HEK293T (cell line): ENCODE measurements around the gene NKX1-1.

Experiments
- CTCF ChIA-PET: fragments of 350-600 bp; formaldehyde crosslinking; extraction: SDS; loops from one replicate; lab custom pipeline; 2021; ENCODE audit warnings: antibody characterized with exemption, inconsistent platforms; lab: Yijun Ruan, JAX
- POLR2A ChIA-PET: fragments of 350-600 bp; formaldehyde crosslinking; extraction: SDS; loops from one replicate; lab custom pipeline; 2020; ENCODE audit warnings: antibody characterized with exemption, inconsistent platforms; lab: Yijun Ruan, JAX
- DNase-seq: peaks from one replicate; pipeline ENCODE4 v3.0.0; 2012; ENCODE audit warnings: mixed read lengths; ENCODE audit errors: extremely low spot score
- ARNT ChIP-seq: fragments of 450-650 bp; IDR thresholded peaks from 2 replicates; pipeline ENCODE4 v1.6.1; 2017; ENCODE audit warnings: mild to moderate bottlenecking
- BHLHE40 ChIP-seq: fragments of 450-650 bp; IDR thresholded peaks from 2 replicates; pipeline ENCODE4 v1.6.1; 2016; ENCODE audit warnings: mild to moderate bottlenecking, moderate library complexity, borderline replicate concordance
- CTBP1 ChIP-seq: fragments of 450-650 bp; IDR thresholded peaks from 2 replicates; pipeline ENCODE4 v1.6.1; 2016; ENCODE audit warnings: borderline replicate concordance
- ELF4 ChIP-seq: fragments of 450-650 bp; IDR thresholded peaks from 2 replicates; pipeline ENCODE4 v1.6.1; 2017; ENCODE audit warnings: antibody characterized with exemption
- FOXA1 ChIP-seq: fragments of 450-650 bp; IDR thresholded peaks from 2 replicates; pipeline ENCODE4 v1.6.1; 2016; ENCODE audit warnings: mild to moderate bottlenecking
- FOXK2 ChIP-seq: fragments of 450-650 bp; IDR thresholded peaks from 2 replicates; pipeline ENCODE4 v1.6.1; 2016; ENCODE audit warnings: mild to moderate bottlenecking
- FOXM1 ChIP-seq: fragments of 450-650 bp; IDR thresholded peaks from 2 replicates; pipeline ENCODE4 v1.6.1; 2017; ENCODE audit warnings: mild to moderate bottlenecking, borderline replicate concordance
- HDGF ChIP-seq: fragments of 450-650 bp; IDR thresholded peaks from 2 replicates; pipeline ENCODE4 v1.6.1; 2017; ENCODE audit warnings: antibody characterized with exemption, borderline replicate concordance
- L3MBTL2 ChIP-seq: fragments of 450-650 bp; conservative IDR thresholded peaks from 2 replicates; pipeline ENCODE4 v1.6.1; 2016; ENCODE audit warnings: mild to moderate bottlenecking
- LEF1 ChIP-seq: fragments of 450-650 bp; IDR thresholded peaks from 2 replicates; pipeline ENCODE4 v1.6.1; 2017; ENCODE audit warnings: mild to moderate bottlenecking, borderline replicate concordance
- NFRKB ChIP-seq: fragments of 450-650 bp; IDR thresholded peaks from 2 replicates; pipeline ENCODE4 v1.6.1; 2016; ENCODE audit warnings: mild to moderate bottlenecking, moderate library complexity
- PKNOX1 ChIP-seq: fragments of 450-650 bp; IDR thresholded peaks from 2 replicates; pipeline ENCODE4 v1.6.1; 2016
- SP1 ChIP-seq: fragments of 450-650 bp; IDR thresholded peaks from 2 replicates; pipeline ENCODE4 v1.6.1; 2017
- SUZ12 ChIP-seq: fragments of 450-650 bp; IDR thresholded peaks from 2 replicates; pipeline ENCODE4 v1.6.1; 2016; ENCODE audit warnings: mild to moderate bottlenecking
- TARDBP ChIP-seq: fragments of 450-650 bp; IDR thresholded peaks from 2 replicates; pipeline ENCODE4 v1.6.1; 2016
- ZNF384 ChIP-seq: fragments of 450-650 bp; IDR thresholded peaks from 2 replicates; pipeline ENCODE4 v1.6.1; 2016

NKX1-1 gene

GRCh38 chr4:1385373-1386340 lies 20.6 kb downstream of the NKX1-1 start:
- DNase-seq, result no peak
- TF ChIP-seq NFRKB (no peak), SP1 (no peak), FOXA1 (no peak), L3MBTL2 (no peak), ELF4 (no peak)
- ChIA-PET POLR2A (no interaction called here), CTCF (no interaction called here)

GRCh38 chr4:1384675-1385372 lies 21.4 kb downstream of the NKX1-1 start:
- no peak for DNase-seq
- no peak for TF ChIP-seq ARNT
- no peak for TF ChIP-seq FOXM1
- TF ChIP-seq NFRKB, result no peak
- no peak for TF ChIP-seq PKNOX1
- POLR2A ChIA-PET, result no interaction called here

GRCh38 chr4:1383728-1384591 lies 22.3 kb downstream of the NKX1-1 start:
- POLR2A ChIA-PET, result no interaction called here
- TF ChIP-seq FOXA1 (no peak), HDGF (no peak), CTBP1 (no peak), LEF1 (no peak), L3MBTL2 (no peak), BHLHE40 (no peak), SUZ12 (no peak), ELF4 (no peak), PKNOX1 (no peak), NFRKB (no peak), ZNF384 (no peak), ARNT (no peak), FOXK2 (no peak), TARDBP (no peak), FOXM1 (no peak), SP1 (no peak)
- CTCF ChIA-PET, result no interaction called here
- no peak for DNase-seq

More at GRCh38 chr4:1384675-1385372, 21.4 kb downstream of the NKX1-1 start:
- CTCF ChIA-PET, result no interaction called here

GRCh38 chr4:1382776-1383727 lies 23.2 kb downstream of the NKX1-1 start:
- POLR2A ChIA-PET, result no interaction called here
- TF ChIP-seq SP1 (no peak), FOXA1 (no peak), FOXK2 (no peak), NFRKB (no peak), PKNOX1 (no peak), HDGF (no peak), L3MBTL2 (no peak), BHLHE40 (no peak), LEF1 (no peak), CTBP1 (no peak), ARNT (no peak), ELF4 (no peak), ZNF384 (no peak), TARDBP (no peak), SUZ12 (no peak)
- DNase-seq, result no peak
- CTCF ChIA-PET, result no interaction called here

GRCh38 chr4:1381944-1382541 lies 24.2 kb downstream of the NKX1-1 start:
- POLR2A ChIA-PET, result no interaction called here
- no peak for DNase-seq
- TF ChIP-seq SUZ12 (no peak), LEF1 (no peak), ARNT (no peak), ELF4 (no peak), SP1 (no peak), FOXM1 (no peak), PKNOX1 (no peak), FOXK2 (no peak), ZNF384 (no peak), HDGF (no peak), BHLHE40 (no peak), L3MBTL2 (no peak), TARDBP (no peak), FOXA1 (no peak), NFRKB (no peak), CTBP1 (no peak)
- CTCF ChIA-PET, result no interaction called here
